Vagina (tissue), 2 donors: Measurements from ENCODE around the gene SEMA3A. TPM values are rescaled to one million over a fixed set of nuclear protein-coding genes. Genes with fewer than 3 reads are reported as not detected.

Experiments used
- DNase-seq, 2 donors: peaks; one replicate each; pipeline ENCODE4 v3.0.0-alpha.2; 2017; ENCODE audit errors: extremely low spot score in 2 of 2
- H3K27ac ChIP-seq: fragments of 200-600 bp; sonication (generic); one replicate; pipeline ENCODE4 v1.5.1; 2019
- H3K27me3 ChIP-seq: fragments of 200-600 bp; sonication (generic); one replicate; pipeline ENCODE4 v1.5.1; 2019
- H3K36me3 ChIP-seq, 2 donors: fragments of 200-600 bp; sonication (generic); one replicate each; pipeline ENCODE4 v1.5.1; 2017 to 2019
- H3K4me1 ChIP-seq: fragments of 200-600 bp; sonication (generic); one replicate; pipeline ENCODE4 v1.5.1; 2019
- H3K4me3 ChIP-seq, 2 donors: fragments of 200-600 bp; sonication (generic); 1 replicate in 1 of 2; 2 replicates in 1 of 2; pipeline ENCODE4 v1.5.1; 2016 to 2019
- H3K9me3 ChIP-seq: fragments of 200-600 bp; sonication (generic); one replicate; pipeline ENCODE4 v1.5.1; 2019
- CTCF ChIP-seq, 3 experiments: fragments of 450-650 bp in 2 of 3; fragments of 200-600 bp in 1 of 3; sonication (generic) in 1 of 3; IDR thresholded peaks; one replicate each; pipeline ENCODE4 v1.5.1; 2017 to 2019; ENCODE audit warnings: antibody characterized with exemption in 3 of 3, mild to moderate bottlenecking in 2 of 3, moderate library complexity in 2 of 3
- POLR2A ChIP-seq, 2 donors: fragments of 450-650 bp; IDR thresholded peaks; one replicate each; pipeline ENCODE4 v1.6.1; 2017; ENCODE audit warnings: antibody characterized with exemption in 2 of 2, mild to moderate bottlenecking in 2 of 2, moderate library complexity in 2 of 2
- POLR2AphosphoS5 ChIP-seq, 2 donors: sonication (generic); formaldehyde crosslinking; IDR thresholded peaks; one replicate each; pipeline ENCODE4 v1.9.0; 2017; ENCODE audit warnings: antibody characterized with exemption in 2 of 2, mild to moderate bottlenecking in 2 of 2, low read depth in 1 of 2; ENCODE audit not compliant: insufficient read depth in 1 of 2
- intact Hi-C: fragments of 100-400 bp; cut with DNase I; formaldehyde crosslinking; loops from one replicate; pipeline ENCODE4 v1.15.1; 2023
- total RNA-seq: library from RNA; depleted of rRNA; stranded (reverse); fragments of >200 nt; gene quantifications from one replicate; pipeline ENCODE4 v1.2.3, GENCODE V29; 2016

SEMA3A gene
- total RNA-seq, 1 donor from 2014 or later, result 3.4 TPM

- intact Hi-C loops, result no loop called here
- DNase-seq, result no peak
- no peak overlapping the region for H3K4me3 ChIP-seq
Measured at GRCh38 chr7:84088802-84089201, 105.8 kb downstream of the SEMA3A start.

GRCh38 chr7:84085998-84086397 lies 108.6 kb downstream of the SEMA3A start:
- intact Hi-C loops, result no loop called here
- no peak for DNase-seq
- H3K9me3 ChIP-seq, result no peaks in the 10 kb centered on the region

More at GRCh38 chr7:84088802-84089201, 105.8 kb downstream of the SEMA3A start:
- Histone ChIP-seq H3K27ac (no peak overlapping the region), H3K27me3 (no peaks in the 10 kb centered on the region), H3K9me3 (no peaks in the 10 kb centered on the region), H3K36me3 (no peaks in the 10 kb centered on the region), H3K4me1 (no peaks in the 10 kb centered on the region)
- TF ChIP-seq POLR2A (IDR thresholded peaks at IDR 0.05) (no peak), POLR2AphosphoS5 (IDR thresholded peaks at IDR 0.05; ENCODE audit: insufficient read depth in 1 of 2, low read depth in 1 of 2) (no peak), CTCF (IDR thresholded peaks at IDR 0.05) (no peak)

GRCh38 chr7:84085147-84085546 lies 109.4 kb downstream of the SEMA3A start:
- Histone ChIP-seq H3K27ac (no peak overlapping the region), H3K36me3 (no peaks in the 10 kb centered on the region), H3K9me3 (no peaks in the 10 kb centered on the region), H3K4me1 (no peaks in the 10 kb centered on the region), H3K27me3 (no peaks in the 10 kb centered on the region), H3K4me3 (no peak overlapping the region)
- no peak for TF ChIP-seq CTCF (IDR thresholded peaks at IDR 0.05)
- TF ChIP-seq POLR2A (IDR thresholded peaks at IDR 0.05), result no peak
- TF ChIP-seq POLR2AphosphoS5 (IDR thresholded peaks at IDR 0.05; ENCODE audit: insufficient read depth in 1 of 2, low read depth in 1 of 2), result no peak
- intact Hi-C loops, result no loop called here
- no peak for DNase-seq

More at GRCh38 chr7:84085998-84086397, 108.6 kb downstream of the SEMA3A start:
- Histone ChIP-seq H3K4me1 (no peaks in the 10 kb centered on the region), H3K27ac (no peak overlapping the region), H3K36me3 (no peaks in the 10 kb centered on the region), H3K4me3 (no peak overlapping the region), H3K27me3 (no peaks in the 10 kb centered on the region)
- no peak for TF ChIP-seq CTCF (IDR thresholded peaks at IDR 0.05)
- no peak for TF ChIP-seq POLR2A (IDR thresholded peaks at IDR 0.05)
- no peak for TF ChIP-seq POLR2AphosphoS5 (IDR thresholded peaks at IDR 0.05; ENCODE audit: insufficient read depth in 1 of 2, low read depth in 1 of 2)

GRCh38 chr7:84083846-84084245 lies 110.7 kb downstream of the SEMA3A start:
- no peaks in the 10 kb centered on the region for H3K27me3 ChIP-seq
- intact Hi-C loops, result no loop called here
- no peak for TF ChIP-seq POLR2AphosphoS5 (IDR thresholded peaks at IDR 0.05; ENCODE audit: insufficient read depth in 1 of 2, low read depth in 1 of 2)
- no peak for TF ChIP-seq CTCF (IDR thresholded peaks at IDR 0.05)
- no peak for TF ChIP-seq POLR2A (IDR thresholded peaks at IDR 0.05)
- no peak overlapping the region for H3K27ac ChIP-seq
- DNase-seq, result no peak
- H3K4me3 ChIP-seq, result no peak overlapping the region
- H3K4me1 ChIP-seq, result no peaks in the 10 kb centered on the region
- no peaks in the 10 kb centered on the region for H3K9me3 ChIP-seq
- no peaks in the 10 kb centered on the region for H3K36me3 ChIP-seq

- intact Hi-C loops, result no loop called here
- no peaks in the 10 kb centered on the region for H3K27me3 ChIP-seq
- no peaks in the 10 kb centered on the region for H3K36me3 ChIP-seq
- no peak for DNase-seq
- no peaks in the 10 kb centered on the region for H3K4me1 ChIP-seq
- TF ChIP-seq POLR2AphosphoS5 (IDR thresholded peaks at IDR 0.05; ENCODE audit: insufficient read depth in 1 of 2, low read depth in 1 of 2) (no peak), CTCF (IDR thresholded peaks at IDR 0.05) (no peak), POLR2A (IDR thresholded peaks at IDR 0.05) (no peak)
- no peaks in the 10 kb centered on the region for H3K9me3 ChIP-seq
- H3K27ac ChIP-seq, result no peak overlapping the region
- H3K4me3 ChIP-seq, result no peak overlapping the region
Measured at GRCh38 chr7:84081973-84082522, 112.5 kb downstream of the SEMA3A start.
